Inferior parietal cortex (tissue), 1 donor: ENCODE results near the gene PCDHGA8.
"Not testable (repeated sequence)": the region's sequence is repeated elsewhere in the genome, so short reads cannot be mapped to it uniquely, and the experiment has no call there.

Experiments used
- DNase-seq: peaks from one replicate; pipeline ENCODE4 v3.0.0-alpha.2; 2016; ENCODE audit errors: extremely low spot score

The PCDHGA8 gene

DNA sequence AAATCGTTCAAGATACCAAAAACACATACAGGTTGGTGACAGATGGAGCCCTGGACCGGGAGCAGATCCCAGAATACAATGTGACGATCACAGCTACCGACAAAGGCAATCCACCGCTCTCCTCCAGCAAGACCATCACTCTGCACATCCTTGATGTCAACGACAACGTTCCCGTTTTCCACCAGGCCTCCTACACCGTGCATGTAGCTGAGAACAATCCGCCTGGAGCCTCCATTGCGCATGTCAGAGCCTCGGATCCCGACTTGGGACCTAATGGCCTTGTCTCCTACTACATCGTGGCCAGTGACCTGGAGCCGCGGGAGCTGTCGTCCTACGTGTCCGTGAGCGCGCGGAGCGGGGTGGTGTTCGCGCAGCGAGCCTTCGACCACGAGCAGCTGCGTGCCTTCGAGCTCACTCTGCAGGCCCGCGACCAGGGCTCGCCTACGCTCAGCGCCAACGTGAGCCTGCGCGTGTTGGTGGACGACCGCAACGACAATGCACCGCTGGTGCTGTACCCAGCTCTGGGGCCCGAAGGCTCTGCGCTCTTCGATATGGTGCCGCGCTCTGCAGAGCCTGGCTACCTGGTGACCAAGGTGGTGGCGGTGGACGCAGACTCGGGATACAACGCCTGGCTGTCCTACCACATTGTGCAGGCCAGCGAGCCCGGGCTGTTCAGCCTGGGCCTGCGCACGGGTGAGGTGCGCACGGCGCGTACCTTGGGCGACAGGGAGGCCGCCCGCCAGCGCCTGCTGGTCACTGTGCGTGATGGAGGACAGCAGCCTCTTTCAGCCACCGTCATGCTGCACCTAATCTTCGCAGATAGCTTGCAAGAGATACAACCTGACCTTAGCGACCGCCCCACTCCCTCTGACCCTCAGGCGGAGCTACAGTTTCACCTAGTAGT, 20.6 kb upstream of the PCDHGA8 start:
- DNase-seq = no peak

DNA sequence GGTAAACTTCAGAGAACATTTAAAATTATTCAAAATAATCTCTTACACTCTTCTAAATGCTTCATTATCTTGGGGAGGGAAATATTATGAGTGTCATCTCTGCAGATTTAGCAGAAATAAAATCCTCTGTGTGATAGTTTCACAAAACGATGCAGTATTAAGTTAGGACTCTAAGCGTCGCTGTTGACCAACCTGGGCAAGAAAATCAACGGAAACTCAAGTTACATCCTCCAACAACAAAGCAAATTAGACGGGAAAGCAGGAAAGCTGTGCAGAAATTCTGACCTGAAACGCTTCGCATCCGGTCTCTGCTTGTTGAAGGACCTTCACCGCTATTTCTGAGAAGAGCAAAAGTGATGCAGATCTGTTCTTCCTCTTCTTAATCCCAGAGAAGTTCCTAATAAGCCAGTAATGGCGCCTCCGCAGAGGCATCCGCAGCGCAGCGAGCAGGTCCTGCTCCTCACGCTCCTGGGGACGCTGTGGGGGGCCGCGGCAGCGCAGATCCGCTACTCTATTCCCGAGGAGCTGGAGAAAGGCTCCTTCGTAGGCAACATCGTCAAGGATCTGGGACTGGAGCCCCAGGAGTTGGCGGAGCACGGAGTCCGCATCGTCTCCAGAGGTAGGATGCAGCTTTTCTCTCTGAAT, 18.6 kb upstream of the PCDHGA8 start, which contains the start of gene PCDHGA6:
TSS of gene PCDHGA6 (plus strand) at position 219 of the 645 bp plus-strand sequence. CDS start at position 412, 193 bp downstream.
- no peak for DNase-seq

DNA sequence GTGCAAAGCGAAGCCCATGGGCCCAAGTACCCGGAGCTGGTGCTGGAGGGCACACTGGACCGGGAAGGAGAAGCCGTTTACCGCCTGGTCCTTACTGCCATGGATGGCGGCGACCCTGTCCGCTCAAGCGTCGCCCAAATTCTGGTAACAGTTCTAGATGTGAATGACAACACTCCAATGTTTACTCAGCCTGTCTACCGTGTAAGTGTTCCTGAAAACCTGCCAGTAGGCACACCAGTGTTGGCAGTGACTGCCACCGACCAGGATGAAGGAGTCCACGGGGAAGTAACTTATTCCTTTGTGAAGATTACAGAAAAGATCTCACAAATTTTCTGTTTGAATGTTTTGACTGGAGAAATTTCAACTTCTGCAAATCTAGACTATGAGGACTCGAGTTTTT, 17.8 kb upstream of the PCDHGA8 start:
- no peak for DNase-seq

DNA sequence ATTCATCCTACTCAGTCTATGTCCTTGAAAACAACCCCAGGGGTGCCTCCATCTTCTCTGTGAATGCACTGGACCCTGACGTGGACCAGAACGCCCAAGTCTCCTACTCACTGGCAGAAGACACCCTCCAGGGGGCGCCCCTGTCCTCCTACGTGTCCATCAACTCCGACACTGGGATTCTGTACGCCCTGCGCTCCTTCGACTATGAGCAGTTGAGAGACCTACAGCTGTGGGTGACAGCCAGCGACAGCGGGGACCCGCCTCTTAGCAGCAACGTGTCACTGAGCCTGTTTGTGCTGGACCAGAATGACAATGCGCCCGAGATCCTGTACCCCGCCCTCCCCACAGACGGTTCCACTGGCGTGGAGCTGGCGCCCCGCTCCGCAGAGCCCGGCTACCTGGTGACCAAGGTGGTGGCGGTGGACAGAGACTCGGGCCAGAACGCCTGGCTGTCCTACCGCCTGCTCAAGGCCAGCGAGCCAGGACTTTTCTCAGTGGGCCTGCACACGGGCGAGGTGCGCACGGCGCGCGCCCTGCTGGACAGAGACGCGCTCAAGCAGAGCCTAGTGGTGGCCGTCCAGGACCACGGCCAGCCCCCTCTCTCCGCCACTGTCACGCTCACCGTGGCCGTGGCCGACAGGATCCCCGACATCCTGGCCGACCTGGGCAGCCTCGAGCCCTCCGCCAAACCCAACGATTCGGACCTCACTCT, 16.8 kb upstream of the PCDHGA8 start:
- DNase-seq = not testable (repeated sequence)

DNA sequence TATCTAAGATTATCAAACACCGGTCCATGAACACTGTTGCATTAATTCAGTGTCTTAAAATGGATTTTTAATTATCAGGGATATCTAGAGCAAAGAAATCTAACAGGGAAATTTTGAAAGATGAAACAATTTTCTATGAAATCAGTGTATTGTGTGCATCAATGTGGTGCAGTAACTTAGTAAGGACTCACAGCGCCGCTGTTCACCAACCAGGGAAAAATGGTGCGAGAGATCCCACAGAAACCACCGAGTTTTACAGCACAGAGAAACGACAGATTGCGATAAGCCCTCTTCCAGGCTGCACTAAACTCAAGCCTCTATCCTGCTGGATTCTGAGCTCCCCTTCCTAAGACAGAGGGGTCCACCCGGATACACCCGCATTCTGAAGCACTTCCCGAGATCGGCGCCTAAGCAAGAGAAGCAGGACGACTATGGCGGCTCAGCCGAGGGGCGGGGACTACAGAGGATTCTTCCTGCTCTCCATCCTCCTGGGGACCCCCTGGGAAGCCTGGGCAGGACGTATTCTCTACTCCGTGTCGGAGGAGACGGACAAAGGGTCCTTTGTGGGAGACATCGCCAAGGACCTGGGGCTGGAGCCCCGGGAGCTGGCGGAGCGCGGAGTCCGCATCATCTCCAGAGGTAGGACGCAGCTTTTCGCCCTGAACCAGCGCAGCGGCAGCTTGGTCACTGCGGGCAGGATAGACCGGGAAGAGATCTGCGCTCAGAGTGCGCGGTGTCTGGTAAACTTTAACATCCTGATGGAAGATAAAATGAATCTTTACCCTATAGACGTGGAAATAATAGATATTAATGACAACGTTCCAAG, 9.8 kb upstream of the PCDHGA8 start, which contains the start of gene PCDHGA7:
TSS of gene PCDHGA7 (plus strand) at position 274 of the 826 bp plus-strand sequence. CDS start at position 432, 158 bp downstream.
- DNase-seq = no peak

DNA sequence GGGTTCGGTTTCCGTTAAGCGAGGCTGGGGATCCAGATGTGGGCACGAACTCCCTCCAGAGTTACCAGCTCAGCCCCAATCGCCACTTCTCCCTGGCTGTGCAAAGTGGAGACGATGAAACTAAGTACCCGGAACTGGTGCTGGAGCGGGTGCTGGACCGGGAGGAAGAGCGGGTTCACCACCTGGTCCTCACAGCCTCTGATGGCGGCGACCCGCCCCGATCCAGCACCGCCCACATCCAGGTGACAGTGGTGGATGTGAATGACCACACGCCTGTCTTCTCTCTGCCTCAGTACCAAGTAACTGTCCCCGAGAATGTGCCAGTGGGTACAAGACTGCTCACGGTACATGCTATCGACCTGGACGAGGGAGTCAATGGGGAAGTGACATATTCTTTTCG, 9.1 kb upstream of the PCDHGA8 start:
- DNase-seq = no peak

DNA sequence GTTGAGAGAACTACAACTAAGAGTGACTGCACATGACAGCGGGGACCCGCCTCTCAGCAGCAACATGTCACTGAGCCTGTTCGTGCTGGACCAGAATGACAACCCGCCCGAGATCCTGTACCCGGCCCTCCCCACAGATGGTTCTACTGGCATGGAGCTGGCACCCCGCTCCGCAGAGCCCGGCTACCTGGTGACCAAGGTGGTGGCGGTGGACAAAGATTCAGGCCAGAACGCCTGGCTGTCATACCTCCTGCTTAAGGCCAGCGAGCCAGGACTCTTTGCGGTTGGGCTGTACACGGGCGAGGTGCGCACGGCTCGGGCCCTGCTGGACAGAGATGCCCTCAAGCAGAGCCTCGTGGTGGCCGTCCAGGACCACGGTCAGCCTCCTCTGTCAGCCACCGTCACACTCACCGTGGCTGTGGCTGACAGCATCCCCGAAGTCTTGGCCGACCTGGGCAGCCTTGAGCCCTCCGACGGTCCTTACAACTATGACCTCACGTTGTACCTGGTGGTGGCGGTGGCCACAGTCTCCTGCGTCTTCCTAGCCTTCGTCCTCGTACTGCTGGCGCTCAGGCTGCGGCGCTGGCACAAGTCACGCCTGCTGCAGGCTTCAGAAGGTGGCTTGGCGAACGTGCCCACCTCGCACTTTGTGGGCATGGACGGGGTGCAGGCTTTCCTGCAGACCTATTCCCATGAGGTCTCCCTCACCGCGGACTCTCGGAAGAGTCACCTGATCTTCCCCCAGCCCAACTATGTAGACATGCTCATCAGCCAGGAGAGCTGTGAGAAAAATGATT, 7.8 kb upstream of the PCDHGA8 start:
- DNase-seq = no peak

DNA sequence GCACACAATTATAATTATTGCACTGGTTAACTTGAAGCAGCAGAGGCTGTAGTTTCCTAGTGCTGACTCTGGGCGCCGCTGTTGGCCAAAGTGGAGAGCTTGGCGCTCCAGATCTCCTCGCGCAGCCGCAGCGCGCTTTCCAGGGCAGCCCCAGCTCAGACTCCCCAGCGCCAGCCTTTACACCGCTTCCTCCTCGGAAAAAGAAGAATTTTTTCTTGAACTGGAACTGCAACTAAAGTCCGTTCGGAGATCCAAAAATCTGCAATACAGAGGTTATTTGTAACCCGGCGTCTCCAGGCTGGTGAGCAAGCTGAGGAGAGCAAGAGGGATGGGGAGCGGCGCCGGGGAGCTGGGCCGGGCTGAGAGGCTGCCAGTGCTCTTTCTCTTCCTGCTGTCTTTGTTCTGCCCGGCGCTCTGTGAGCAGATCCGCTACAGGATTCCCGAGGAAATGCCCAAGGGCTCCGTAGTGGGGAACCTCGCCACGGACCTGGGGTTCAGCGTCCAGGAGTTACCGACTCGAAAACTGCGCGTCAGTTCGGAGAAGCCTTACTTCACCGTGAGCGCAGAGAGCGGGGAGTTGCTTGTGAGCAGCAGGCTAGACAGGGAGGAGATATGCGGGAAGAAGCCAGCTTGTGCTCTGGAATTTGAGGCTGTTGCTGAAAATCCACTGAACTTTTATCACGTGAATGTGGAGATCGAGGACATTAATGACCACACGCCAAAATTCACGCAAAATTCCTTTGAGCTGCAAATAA, 4.7 kb upstream of the PCDHGA8 start, which contains the start of gene PCDHGB4:
TSS of gene PCDHGB4 (plus strand) at position 142 of the 755 bp plus-strand sequence. CDS start at position 329, 187 bp downstream.
- DNase-seq = not testable (repeated sequence)

DNA sequence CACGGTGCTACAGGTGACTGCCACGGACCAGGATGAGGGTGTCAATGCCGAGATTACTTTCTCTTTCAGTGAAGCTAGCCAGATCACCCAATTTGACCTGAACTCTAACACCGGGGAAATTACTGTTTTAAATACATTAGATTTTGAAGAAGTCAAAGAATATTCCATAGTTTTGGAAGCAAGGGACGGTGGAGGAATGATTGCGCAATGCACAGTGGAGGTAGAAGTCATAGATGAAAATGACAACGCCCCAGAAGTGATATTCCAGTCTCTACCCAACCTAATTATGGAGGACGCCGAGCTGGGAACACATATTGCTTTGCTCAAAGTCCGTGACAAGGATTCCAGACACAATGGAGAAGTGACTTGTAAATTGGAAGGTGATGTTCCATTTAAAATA, 3.8 kb upstream of the PCDHGA8 start:
- DNase-seq = no peak

DNA sequence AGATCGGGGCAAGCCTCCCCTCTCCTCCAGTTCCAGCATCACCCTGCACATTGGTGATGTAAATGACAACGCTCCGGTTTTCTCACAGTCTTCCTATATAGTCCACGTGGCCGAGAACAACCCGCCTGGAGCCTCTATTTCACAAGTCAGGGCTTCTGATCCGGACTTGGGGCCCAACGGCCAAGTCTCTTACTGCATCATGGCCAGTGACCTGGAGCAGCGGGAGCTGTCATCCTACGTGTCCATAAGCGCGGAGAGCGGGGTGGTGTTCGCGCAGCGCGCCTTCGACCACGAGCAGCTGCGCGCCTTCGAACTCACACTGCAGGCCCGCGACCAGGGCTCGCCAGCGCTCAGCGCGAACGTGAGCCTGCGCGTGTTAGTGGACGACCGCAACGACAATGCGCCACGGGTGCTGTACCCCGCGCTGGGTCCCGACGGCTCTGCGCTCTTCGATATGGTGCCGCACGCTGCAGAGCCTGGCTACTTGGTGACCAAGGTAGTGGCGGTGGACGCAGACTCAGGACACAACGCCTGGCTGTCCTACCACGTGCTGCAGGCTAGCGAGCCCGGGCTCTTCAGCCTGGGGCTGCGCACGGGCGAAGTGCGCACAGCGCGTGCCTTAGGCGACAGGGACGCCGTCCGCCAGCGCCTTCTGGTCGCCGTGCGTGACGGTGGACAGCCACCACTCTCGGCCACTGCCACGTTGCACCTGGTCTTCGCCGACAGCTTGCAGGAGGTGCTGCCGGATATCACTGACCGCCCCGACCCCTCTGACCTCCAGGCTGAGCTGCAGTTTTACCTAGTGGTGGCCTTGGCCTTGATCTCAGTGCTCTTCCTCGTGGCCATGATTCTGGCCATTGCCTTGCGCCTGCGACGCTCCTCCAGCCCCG, 3.0 kb upstream of the PCDHGA8 start:
- DNase-seq = no peak

DNA sequence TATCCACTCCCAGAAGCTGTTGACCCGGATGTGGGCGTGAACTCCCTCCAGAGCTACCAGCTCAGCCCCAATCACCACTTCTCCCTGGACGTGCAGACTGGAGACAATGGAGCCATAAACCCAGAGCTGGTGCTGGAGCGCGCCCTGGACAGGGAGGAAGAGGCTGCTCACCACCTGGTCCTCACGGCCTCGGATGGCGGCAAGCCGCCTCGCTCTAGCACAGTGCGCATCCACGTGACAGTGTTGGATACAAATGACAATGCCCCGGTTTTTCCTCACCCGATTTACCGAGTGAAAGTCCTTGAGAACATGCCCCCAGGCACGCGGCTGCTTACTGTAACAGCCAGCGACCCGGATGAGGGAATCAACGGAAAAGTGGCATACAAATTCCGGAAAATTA, 834 bp downstream of the PCDHGA8 start:
- no peak for DNase-seq

DNA sequence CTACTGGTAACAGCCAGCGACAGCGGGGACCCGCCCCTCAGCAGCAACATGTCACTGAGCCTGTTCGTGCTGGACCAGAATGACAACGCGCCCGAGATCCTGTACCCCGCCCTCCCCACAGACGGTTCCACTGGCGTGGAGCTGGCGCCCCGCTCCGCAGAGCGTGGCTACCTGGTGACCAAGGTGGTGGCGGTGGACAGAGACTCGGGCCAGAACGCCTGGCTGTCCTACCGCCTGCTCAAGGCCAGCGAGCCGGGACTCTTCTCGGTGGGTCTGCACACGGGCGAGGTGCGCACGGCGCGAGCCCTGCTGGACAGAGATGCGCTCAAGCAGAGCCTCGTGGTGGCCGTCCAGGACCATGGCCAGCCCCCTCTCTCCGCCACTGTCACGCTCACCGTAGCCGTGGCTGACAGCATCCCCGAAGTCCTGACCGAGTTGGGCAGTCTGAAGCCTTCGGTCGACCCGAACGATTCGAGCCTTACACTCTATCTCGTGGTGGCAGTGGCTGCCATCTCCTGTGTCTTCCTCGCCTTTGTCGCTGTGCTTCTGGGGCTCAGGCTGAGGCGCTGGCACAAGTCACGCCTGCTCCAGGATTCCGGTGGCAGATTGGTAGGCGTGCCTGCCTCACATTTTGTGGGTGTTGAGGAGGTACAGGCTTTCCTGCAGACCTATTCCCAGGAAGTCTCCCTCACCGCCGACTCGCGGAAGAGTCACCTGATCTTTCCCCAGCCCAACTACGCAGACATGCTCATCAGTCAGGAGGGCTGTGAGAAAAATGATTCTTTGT, 2.2 kb downstream of the PCDHGA8 start:
- DNase-seq = not testable (repeated sequence)

DNA sequence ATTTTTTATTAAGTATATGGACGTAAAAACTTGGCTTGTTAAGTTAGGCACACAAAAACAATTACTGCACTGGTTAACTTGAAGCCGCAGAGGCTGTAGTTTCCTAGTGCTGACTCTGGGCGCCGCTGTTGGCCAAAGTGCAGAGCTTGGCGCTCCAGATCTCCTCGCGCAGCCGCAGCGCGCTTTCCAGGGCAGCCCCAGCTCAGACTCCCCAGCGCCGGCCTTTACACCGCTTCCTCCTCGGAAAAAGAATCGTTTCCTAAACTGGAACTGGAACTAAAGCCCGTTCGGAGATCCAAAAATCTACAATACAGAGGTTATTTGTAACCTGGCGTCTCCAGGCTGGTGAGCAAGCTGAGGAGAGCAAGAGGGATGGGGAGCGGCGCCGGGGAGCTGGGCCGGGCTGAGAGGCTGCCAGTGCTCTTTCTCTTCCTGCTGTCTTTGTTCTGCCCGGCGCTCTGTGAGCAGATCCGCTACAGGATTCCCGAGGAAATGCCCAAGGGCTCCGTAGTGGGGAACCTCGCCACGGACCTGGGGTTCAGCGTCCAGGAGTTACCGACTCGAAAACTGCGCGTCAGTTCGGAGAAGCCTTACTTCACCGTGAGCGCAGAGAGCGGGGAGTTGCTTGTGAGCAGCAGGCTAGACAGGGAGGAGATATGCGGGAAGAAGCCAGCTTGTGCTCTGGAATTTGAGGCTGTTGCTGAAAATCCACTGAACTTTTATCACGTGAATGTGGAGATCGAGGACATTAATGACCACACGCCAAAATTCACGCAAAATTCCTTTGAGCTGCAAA, 5.5 kb downstream of the PCDHGA8 start, which contains the start of gene PCDHGB5:
TSS of gene PCDHGB5 (plus strand) at position 192 of the 796 bp plus-strand sequence. CDS start at position 373, 181 bp downstream.
- DNase-seq = not testable (repeated sequence)

DNA sequence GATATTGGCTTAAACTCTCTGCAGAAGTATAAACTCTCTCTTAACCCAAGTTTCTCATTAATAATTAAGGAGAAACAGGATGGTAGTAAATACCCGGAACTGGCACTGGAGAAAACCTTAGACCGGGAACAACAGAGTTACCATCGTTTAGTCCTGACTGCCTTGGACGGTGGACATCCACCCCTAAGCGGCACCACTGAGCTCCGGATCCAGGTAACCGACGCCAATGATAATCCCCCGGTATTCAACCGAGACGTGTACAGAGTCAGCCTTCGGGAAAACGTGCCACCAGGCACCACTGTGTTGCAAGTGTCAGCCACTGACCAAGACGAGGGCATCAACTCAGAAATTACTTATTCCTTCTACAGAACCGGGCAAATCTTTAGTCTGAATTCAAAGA, 6.2 kb downstream of the PCDHGA8 start:
- no peak for DNase-seq

DNA sequence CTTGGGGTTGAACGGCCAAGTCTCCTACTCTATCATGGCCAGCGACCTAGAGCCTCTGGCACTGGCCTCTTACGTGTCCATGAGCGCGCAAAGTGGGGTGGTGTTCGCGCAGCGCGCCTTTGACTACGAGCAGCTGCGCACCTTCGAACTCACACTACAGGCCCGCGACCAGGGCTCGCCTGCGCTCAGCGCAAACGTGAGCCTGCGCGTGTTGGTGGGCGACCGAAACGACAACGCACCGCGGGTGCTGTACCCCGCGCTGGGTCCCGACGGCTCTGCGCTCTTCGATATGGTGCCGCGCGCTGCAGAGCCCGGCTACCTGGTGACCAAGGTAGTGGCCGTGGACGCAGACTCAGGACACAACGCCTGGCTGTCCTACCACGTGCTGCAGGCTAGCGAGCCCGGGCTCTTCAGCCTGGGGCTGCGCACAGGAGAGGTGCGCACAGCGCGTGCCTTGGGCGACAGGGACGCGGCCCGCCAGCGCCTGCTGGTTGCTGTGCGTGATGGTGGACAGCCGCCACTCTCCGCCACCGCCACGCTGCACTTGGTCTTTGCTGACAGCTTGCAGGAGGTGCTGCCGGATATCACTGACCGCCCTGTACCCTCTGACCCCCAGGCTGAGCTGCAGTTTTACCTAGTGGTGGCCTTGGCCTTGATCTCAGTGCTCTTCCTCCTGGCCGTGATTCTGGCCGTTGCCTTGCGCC, 7.3 kb downstream of the PCDHGA8 start:
- no peak for DNase-seq
